Measurements from ENCODE around the gene RNF167.

RNF167 gene

DNA sequence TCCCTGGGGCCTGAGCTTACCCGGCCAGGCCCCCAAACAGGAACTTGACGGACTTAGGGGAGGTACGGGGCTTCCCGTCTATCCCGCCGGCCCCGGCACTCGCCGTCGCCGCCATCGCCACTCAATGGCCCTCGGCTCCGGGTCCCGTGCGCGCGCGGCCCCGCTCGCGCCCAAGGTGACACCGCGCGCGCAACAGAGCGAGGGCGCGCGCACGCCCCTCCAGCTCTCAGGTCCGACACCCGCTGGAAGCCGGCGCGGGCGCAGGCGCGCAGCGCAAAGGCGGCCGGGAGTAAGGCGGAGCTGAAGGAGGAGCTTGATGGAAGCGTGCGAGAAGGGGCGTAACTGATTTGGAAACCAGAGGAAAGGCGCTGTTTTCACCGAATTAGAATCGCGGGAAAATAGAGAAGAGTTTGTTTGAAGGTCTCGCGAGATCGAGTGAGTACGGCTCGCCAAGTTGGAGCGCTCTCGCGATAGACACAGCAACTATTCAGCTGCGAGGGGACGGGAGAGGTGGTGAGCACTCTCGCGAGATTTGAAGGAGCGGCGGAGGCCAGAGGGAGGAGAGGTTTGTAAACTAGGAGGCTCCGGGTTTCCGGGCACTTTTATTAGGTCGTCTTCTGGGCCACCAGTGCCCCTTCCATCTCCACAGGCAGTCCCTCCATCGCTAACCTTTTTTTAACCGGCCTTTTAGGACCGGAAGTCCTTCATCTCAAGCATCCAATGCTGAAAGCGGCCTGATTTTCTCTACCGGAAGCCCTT lies at the start of gene RNF167, which contains the start of gene SLC25A11:
Gene RNF167 (plus strand): TSS at position 473 of the 759 bp plus-strand sequence. CDS start 642 bp downstream, outside the sequence.
Gene SLC25A11 (minus strand): TSS at position 251 of the 759 bp plus-strand sequence. CDS start 136 bp downstream, at position 115.
- peak; percentile 98 for DNase-seq (ENCODE audit: low spot score)

DNA sequence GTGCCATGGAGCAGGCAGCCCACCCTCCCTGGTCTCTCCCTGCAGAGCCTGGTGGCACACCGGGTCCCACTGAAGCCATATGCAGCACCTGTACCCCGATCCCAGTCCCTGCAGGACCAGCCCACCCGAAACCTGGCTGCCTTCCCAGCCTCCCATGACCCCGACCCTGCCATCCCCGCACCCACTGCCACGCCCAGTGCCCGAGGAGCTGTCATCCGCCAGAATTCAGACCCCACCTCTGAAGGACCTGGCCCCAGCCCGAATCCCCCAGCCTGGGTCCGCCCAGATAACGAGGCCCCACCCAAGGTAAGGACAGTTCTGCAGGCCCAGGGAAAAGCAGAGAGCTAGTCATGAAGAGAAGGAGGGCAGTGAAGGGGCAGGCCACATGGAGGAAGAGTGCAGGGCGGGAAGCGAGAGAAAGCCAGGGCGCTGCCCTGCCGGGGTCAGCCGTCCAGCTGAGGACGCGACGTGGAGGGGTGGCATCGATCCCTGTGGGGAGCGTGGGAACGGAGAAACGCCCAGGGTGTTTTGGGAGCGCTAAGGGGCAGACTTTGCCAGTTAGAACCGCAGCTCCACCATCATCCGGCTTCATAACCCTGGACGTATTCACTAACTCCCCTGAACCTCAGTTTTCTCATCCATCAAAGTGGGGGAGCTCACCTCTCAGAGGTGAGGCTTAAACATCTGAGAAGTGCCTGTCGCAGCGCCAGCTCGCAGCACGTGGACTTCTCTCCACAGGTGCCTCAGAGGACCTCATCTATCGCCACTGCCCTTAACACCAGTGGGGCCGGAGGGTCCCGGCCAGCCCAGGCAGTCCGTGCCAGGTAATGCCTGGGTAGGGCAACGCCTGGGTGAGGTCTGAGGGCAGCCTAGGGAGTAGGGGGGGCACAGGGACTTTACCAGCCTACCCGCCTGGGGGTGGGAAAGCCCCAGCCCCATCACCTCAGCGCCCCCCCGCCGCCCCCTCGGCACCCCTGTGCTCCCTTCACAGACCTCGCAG lies 48.4 kb upstream of the RNF167 start:
- no peak for DNase-seq (ENCODE audit: low spot score)

DNA sequence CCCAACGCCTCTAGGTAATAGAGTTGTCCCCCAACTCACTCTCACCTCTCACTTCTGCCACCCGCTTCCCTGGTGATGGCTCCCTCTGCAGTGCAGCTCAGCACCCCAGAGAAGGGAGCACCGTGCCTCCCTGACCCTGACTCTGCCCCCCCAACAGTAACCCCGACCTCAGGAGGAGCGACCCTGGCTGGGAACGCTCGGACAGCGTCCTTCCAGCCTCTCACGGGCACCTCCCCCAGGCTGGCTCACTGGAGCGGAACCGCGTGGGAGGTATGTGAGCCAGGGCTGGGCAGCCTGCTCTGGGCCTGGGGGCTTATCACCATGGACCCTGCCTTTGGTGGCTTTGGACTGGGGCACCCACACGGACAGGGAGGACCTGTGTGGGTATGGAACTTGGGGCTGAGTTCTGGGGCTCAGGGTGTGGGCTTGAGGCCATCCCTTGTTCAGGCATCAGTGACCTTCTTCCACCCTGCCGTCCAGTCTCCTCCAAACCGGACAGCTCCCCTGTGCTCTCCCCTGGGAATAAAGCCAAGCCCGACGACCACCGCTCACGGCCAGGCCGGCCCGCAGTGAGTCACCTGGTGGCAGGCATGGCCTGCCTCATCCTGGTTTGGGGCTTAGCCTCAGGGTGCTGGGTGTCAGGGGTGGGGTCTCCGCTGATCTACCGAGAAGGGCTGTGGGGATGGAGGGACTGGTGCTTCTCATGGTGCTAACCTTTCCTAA lies 47.4 kb upstream of the RNF167 start:
- no peak for DNase-seq (ENCODE audit: low spot score)

DNA sequence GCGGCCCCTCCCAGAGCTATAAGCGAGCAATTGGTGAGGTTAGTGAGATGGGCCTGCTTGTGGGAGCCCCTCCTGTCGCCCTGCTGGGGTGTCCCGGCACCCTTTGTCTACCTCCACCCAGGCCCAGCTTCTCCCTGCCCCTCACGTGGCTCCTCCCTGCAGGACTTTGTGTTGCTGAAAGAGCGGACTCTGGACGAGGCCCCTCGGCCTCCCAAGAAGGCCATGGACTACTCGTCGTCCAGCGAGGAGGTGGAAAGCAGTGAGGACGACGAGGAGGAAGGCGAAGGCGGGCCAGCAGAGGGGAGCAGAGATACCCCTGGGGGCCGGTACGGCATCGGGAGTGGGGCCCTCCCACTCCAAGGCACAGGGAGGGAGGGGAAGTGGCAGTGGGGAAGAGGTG lies 46.8 kb upstream of the RNF167 start:
- no peak for DNase-seq (ENCODE audit: low spot score)

DNA sequence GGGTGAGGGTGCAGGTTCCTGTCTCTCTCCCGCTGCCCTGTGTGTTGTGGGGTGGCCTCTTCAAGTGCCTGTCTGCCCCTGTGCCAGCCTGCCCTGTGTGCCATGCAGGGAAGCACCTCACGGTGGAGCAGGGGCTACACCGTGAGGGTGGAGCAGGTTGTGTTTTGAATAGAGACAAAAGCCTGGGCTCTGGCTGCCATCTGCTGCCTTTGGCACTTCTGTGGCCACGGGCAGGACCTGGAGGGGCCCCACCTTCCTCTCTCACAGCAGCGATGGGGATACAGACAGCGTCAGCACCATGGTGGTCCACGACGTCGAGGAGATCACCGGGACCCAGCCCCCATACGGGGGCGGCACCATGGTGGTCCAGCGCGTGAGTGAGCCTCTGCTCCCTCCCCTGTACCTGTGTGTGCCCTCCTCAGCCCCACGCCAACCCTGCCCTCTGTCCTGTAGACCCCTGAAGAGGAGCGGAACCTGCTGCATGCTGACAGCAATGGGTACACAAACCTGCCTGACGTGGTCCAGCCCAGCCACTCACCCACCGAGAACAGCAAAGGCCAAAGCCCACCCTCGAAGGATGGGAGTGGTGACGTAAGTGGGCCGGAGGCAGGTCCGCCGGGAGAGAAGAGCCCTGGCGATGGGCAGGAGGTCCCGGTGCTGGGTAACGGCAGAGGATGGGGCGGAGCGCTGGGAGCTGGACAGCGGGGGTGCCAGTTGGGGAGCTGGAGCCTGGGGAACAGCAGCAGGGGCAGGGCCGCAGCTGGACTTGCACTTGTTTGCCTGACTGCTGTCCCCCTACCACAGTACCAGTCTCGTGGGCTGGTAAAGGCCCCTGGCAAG lies 46.1 kb upstream of the RNF167 start:
- no peak for DNase-seq (ENCODE audit: low spot score)

DNA sequence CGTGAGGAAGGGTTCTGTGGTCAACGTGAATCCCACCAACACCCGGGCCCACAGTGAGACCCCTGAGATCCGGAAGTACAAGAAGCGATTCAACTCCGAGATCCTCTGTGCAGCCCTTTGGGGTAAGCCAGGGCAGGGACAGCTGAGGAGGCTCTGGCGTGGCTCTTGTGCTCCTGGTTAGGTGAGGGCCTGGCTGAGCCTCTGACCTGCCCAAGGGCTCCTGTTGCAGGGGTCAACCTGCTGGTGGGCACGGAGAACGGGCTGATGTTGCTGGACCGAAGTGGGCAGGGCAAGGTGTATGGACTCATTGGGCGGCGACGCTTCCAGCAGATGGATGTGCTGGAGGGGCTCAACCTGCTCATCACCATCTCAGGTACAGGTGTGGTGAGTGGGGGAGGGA lies 44.9 kb upstream of the RNF167 start:
- no peak for DNase-seq (ENCODE audit: low spot score)

DNA sequence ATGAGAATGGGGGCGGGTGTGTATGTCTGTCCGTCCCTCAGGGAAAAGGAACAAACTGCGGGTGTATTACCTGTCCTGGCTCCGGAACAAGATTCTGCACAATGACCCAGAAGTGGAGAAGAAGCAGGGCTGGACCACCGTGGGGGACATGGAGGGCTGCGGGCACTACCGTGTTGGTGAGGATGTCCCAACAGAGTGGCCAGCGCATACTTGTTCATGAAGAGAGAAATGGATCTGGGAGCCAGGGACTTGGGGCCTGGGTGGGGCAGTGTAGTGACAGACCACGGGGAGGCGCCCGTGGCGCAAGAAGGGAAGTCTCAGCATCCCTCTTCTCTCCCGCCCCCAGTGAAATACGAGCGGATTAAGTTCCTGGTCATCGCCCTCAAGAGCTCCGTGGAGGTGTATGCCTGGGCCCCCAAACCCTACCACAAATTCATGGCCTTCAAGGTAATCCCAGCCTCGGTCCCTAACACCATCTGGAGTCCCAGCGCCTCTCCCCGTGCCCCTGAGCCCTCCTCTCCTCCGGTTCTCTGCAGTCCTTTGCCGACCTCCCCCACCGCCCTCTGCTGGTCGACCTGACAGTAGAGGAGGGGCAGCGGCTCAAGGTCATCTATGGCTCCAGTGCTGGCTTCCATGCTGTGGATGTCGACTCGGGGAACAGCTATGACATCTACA lies 44.3 kb upstream of the RNF167 start:
- no peak for DNase-seq (ENCODE audit: low spot score)

DNA sequence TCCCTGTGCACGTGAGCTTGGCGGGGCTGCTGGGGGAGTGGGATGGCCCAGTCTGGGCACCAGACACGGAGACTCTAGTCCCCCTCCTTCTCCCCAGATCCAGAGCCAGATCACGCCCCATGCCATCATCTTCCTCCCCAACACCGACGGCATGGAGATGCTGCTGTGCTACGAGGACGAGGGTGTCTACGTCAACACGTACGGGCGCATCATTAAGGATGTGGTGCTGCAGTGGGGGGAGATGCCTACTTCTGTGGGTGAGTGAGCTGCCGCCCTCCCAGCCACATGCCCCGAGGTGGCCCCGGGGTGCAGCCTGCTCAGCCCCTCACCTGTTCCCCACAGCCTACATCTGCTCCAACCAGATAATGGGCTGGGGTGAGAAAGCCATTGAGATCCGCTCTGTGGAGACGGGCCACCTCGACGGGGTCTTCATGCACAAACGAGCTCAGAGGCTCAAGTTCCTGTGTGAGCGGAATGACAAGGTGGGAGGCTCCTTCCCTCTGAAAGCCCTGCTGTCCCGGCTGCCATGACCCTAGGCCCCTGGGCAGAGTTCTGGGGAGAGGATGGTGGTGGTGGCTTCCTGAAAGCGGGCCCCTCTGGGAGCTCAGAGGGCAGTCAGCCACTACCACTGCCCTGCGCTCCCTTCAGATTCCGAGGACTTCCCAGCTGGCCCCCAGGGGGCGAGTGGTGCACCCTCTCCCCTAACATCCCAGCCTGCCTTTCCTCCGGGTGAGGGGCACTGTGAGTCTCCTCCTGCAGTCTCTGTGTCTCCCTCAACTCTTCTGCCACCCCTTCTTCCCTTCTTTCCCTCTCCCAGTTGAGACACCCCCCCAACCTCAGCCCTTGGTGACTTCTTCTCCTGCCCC lies 43.5 kb upstream of the RNF167 start:
- no peak for DNase-seq (ENCODE audit: low spot score)

DNA sequence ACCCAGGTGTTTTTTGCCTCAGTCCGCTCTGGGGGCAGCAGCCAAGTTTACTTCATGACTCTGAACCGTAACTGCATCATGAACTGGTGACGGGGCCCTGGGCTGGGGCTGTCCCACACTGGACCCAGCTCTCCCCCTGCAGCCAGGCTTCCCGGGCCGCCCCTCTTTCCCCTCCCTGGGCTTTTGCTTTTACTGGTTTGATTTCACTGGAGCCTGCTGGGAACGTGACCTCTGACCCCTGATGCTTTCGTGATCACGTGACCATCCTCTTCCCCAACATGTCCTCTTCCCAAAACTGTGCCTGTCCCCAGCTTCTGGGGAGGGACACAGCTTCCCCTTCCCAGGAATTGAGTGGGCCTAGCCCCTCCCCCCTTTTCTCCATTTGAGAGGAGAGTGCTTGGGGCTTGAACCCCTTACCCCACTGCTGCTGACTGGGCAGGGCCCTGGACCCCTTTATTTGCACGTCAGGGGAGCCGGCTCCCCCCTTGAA lies 42.8 kb upstream of the RNF167 start:
- DNase-seq (ENCODE audit: low spot score) = no peak

DNA sequence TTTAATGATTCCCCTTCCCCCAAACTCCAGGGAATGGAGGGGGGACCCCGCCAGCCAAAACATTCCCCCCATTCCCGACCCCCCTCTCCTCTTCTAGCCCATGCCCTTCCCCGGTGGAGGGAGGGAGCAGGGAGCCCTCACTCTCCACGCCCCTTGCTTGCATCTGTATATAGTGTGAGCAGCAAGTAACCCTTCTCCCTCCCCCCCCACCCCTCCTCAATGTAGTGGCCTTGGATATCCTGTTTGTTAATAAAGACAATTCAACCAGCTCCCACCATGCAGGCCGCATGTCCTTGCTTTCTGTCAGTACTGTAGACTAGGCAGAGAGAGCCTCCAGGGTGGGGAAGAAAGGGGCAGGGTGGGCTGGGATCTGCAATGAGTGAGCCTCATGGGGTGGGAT lies 42.3 kb upstream of the RNF167 start:
- no peak for DNase-seq (ENCODE audit: low spot score)

DNA sequence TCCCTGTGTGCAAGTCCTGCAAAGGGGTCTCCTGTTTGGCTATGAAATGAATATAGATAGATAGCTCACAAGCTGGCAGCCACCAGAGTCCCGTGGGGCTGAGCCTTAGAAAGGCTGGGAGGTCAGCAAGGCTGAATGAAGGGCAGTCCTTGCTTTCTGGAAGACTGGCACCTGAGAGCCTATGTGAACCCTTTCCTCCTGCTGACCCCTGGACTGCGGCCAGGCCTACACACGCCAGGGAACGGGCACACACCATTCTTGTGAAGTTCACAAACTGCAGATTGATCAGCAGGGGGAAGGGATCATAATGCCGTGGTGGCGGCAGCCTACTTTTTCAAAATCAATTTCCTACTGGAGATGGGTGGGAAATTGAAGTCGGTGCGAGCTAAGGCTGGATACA lies 41.7 kb upstream of the RNF167 start:
- no peak for DNase-seq (ENCODE audit: low spot score)

DNA sequence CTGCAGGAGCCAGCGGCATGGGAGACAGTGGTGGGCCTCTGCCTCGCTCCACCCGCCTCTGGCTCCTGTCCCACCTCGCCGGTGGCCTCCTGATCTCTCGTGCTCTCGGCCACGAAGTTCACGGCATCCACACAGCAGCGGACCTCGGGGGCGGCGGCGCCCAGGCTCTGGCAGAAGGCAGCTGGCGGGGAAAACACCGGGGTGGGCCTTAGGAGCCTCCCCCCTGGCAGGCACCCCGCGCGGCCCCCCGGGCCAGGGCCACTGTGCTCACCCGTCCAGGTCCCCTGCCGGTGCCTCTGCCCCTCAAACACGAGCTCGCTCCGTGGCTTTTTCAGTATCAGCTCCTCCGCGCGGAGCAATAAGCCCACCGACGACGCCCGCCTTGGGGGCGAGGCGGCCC lies 41.1 kb upstream of the RNF167 start:
- no peak for DNase-seq (ENCODE audit: low spot score)

DNA sequence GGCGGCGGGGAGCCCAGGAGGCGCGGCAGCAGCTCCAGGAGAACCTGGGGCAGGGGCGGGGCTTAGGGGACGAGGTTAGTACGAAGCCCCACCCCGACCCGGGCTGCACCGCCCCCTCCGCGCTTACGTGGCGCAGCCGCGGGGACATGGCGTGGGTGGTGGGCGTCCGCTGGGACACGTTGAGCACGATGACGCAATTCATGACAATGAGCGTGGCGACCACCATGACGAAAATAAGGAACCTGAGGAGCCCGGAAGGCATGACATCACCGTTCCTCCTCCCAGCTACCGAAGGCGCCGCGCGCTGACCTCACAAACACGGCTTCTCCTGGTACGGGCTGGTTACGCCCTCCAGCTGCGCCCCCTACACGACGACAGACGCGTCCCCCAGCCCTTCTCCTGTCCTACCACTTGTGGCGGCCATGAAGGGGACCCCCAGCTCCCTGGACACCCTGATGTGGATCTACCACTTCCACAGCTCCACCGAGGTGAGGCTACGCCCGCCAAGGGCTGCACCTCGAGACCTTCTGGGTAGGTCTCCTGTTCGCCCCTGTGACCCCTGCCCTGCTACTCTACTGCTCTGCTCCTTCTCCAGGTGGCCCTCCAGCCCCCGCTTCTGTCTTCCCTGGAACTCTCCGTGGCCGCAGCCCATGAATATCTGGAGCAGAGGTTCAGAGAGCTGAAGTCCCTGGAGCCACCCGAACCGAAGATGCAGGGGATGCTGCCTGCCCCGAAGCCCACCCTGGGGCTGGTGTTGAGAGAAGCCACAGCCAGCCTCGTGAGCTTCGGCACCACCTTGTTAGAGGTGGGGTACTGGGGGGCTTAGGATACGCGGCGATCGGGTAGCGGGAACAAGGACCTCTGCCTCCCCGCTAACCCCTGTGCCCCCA lies 40.5 kb upstream of the RNF167 start, which contains the start of gene C17orf107:
Gene C17orf107 (plus strand): TSS at position 196 of the 890 bp plus-strand sequence. CDS start 227 bp downstream, at position 423.
- DNase-seq (ENCODE audit: low spot score) = peak; percentile 85

DNA sequence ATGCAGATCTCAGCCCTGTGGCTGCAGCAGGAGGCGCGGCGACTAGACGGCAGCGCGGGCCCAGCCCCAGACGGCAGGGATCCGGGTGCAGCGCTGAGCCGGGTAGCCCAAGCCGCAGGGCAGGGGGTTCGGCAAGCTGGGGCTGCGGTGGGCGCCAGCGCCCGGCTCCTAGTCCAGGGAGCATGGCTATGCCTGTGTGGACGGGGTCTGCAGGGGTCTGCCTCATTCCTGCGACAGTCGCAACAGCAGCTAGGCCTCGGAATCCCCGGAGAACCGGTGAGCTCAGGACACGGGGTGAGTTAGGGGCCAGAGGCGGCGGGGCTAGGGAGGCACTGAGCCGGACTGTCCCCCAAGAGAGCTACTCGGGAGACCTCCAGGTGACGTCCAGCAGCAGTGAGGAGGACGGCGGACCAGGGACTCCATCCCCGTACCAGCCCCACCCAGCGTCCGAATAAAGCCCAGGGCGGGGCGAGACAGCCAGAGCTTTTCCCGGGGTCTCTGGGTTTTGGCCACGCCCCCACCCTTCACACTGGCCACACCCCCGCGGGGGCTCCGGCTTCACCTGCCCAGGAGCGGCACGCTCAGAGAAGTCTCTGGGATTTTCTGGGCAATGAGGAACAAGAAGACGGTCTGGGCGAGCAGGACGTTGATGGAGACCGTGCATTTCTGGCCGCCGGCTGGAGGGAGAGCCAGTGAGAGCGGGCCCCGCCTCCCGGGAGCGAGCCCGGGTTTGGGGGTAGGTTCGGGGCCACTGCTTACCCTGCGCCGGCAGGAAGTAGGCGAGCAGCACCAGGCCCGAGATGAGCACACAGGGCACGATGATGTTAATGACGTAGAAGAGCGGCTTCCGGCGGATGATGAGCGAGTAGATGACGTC lies 39.6 kb upstream of the RNF167 start:
- peak; percentile 55 for DNase-seq (ENCODE audit: low spot score)

DNA sequence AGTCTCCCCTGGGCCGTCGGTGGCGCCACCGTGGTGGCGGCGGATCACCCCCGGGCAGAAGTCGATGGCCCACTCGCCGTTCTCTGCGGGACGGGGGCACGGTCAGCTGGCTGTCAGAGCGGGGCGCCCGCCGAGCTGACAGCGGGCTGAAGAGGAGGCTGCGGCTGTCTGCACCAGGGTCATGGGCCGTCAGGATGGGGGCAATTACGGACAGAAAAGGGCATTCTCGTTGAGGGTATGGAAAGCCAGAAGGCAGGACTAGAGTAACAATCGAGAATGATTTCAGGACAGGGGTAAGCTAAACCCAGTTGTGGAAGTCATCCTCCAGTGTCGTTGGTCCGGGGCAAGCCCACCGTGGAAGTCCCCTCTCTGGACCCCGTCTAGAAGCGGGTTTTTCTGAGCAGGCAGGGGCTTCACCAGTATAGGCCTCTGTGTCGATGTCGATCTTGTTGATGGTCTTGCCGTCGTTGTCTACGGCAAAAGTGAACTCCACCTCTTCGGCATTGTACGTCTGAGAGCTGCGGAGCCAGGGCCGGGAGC lies 38.9 kb upstream of the RNF167 start:
- DNase-seq (ENCODE audit: low spot score) = no peak

DNA sequence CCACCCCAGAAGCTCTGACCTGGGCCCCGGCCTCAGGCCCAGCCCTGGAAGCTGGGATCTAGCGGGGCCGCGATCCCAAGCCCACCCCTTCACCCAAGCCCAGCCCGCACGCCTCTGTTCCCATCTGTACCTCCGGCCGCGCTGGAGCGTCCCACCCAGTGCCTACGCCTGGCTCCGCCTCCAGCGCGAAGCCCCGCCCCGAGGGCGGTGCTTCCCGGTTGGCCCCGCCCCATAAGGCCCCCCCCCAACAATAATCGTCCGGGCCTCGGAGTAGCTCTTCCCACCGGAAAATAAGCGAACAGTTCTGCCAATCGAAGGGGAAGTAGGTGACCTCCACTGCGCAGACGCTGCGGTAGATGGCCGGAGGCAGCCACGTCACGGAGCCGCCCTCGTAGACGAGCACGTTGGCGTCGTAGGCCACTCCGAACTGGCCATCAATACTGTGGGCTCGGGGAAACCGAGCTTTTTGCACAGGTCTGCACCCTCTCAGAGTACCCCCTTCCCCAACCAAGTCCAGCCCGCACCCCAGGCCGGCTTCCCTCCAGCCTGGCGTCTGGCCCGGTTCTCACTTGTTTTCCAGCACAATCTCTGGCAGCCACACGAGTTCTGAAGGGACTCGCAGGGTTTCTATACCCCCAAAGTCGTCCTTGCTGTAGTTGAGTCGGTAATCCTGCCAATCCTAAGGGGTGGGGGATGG lies 38.3 kb upstream of the RNF167 start:
- no peak for DNase-seq (ENCODE audit: low spot score)

Measured in germinal center (tissue), 1 donor.